Dermis blood vessel endothelial cell (primary cell): ENCODE data around the gene THADA. TPM values are rescaled to one million over a fixed set of nuclear protein-coding genes. Genes with fewer than 3 reads are reported as not detected.
A peak's percentile ranks its signal among the peaks of the same experiment; 100 is the strongest.
"Not testable (repeated sequence)": the region's sequence is repeated elsewhere in the genome, so short reads cannot be mapped to it uniquely, and the experiment has no call there.

Experiments used
- DNase-seq: peaks from one replicate; pipeline ENCODE4 v3.0.0; 2010
- total RNA-seq: library from RNA; depleted of rRNA; stranded (reverse); fragments of >200 nt; gene quantifications from 2 replicates; pipeline ENCODE4 v1.2.3, GENCODE V29; 2014

THADA gene
- total RNA-seq, 1 donor from 2014 or later: 26.9 TPM

- no peak for DNase-seq
These were observed 278.2 kb downstream of the THADA start for GRCh38 chr2:43317680-43318079.

DNA sequence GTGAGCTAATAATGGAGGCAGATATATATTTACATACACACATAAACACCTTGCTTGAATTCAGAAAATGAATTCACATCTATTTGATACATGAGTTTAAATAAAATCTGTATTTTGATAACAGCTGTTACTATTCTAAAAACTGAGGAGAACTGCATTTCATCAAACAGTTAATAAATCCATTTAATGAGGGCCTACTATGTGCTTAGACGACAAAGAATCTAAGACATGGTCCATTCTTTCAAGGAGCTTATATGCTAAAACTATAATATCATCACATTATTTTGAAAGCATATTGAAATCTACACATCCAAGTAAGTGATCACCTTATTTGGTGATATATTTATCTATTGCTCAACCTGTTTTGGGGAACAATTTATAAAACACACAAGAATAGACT, 278.6 kb downstream of the THADA start:
- DNase-seq: no peak

- no peak for DNase-seq
These were observed 280.4 kb downstream of the THADA start for GRCh38 chr2:43315482-43315881.

DNA sequence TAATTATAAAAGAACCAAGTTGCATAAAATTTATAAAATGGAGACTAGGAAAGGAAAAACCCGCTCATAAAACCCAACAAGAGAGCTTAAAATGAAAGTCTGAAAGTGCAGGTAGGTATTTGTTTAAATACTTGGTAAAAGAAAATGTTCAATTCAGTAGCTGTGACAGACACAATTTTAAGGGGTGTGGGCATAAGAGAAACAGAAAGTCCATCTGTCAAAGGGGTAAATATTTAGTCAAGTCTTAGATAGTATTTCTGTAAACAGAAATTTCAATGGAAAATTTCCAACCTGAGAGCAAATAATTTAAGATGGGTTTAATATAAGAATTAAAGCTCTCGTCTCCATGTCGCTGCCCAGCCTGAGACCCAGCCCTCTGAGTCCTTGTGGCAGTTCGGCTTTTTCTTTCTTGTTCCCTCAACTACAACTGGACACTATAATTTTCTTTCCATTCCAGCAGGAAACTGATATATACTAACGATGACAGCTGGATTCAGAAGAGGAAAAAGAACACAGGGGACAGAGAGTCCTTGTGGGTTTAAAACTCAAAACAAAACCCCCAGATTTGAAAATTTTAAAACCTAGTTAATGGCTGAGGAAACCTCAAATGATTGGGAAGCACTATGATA, 281.4 kb downstream of the THADA start:
- DNase-seq: no peak

GRCh38 chr2:43313642-43314017, 282.2 kb downstream of the THADA start:
- no peak for DNase-seq

DNA sequence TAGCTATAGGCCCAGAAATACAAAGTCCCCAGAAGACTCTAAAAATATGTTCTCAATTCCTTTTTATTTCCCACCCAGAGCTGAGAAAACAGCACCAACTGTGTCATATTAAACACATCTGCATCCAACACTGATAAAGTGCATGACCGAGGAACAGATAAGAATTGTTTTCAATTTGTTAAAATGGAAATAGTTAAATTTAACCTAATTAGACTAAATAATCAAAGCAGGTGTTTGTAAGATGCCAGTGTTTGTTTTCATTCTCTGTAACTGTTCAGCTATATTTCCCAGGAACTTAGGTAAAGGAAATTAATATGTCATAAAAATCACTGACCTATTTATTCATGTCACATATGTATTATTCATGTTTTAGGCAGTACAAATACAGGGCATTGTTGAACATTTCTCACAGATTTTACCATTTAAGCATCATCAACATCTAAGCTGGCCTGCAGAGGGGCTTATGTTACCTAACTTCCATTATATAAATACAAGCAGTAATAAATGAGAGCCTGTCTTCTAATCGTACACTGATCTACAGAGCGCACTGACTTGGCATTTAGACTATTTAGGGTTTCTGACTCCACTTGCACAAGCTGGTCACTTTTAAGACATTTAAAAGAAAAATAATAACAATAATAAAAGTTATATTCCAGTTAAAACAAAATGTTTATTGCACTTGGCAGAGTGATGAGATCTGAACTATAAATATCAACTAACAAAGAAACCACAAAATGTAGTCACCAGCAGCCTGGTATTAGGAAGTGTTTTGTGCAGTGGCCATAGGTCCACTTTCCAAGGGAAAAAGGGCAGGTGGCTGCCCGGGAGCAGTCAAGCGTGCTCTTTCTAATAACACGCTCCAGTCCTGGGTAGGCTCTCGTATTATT, 282.8 kb downstream of the THADA start:
- peak; percentile 26 for DNase-seq

DNA sequence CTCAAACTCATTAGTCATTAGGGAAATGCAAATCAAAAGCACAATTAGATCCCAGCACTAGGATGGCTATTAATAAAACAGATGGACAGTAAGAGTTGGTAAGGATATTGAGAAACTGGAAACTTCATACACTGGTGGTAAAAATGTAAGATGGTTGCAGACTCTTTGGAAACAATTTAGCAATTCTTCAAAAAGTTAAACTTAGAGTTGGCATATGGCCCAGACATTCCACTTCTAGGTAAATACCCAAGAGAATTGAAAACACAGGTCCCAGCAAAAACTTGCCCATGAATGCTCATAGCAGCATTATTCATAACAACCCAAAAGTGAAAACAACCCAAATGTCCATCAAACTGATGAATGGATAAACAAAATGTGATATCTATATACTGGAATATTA, 284.6 kb downstream of the THADA start:
- peak; percentile 53 for DNase-seq

GRCh38 chr2:43309935-43310334, 285.9 kb downstream of the THADA start:
- DNase-seq: no peak

- DNase-seq: no peak
These were observed 287.9 kb downstream of the THADA start for GRCh38 chr2:43307973-43308372.

- DNase-seq: no peak
These were observed 288.8 kb downstream of the THADA start for GRCh38 chr2:43307046-43307445.

GRCh38 chr2:43306197-43306596, 289.6 kb downstream of the THADA start:
- DNase-seq: no peak

DNA sequence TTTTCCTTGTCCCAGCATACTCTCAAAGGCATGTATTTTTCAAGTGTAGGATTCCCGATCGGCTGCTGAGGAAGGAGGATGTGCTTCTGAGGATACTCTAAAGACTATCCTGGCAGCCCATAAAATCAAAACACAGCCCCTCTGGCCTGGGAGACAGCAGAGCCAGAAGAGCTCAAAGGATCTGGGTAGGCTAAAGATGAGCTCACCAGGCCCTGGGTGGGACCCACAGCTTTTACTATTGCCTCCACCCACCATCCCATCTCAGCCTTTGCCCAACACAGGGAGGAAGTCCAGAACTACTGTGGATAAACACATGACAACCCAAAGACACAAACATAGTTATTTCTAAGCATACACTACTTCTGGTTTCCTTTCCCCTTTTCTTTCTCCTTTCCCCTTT, 290.3 kb downstream of the THADA start:
- DNase-seq: no peak

GRCh38 chr2:43305012-43305411, 290.8 kb downstream of the THADA start:
- DNase-seq: no peak

DNA sequence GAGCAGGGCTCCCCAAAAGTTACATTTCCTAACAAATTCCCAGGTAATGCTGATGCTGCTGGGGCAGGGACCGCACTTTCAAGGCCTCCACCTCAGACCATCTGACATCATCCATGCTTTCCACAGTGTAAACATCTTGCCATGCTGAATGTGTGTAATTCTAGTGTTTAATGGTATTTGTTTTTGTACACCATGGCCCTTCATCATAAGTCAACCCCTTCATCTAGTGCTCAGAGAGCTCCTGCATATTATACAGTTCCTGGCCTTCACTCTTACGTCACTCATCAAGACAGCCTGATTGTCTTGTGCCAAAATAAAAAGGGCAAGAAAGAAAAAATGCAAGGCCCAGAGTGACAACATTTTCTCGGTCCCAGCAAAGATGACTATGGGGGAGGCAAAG, 291.9 kb downstream of the THADA start:
- DNase-seq: no peak

- no peak for DNase-seq
These were observed 292.8 kb downstream of the THADA start for GRCh38 chr2:43302961-43303494.

DNA sequence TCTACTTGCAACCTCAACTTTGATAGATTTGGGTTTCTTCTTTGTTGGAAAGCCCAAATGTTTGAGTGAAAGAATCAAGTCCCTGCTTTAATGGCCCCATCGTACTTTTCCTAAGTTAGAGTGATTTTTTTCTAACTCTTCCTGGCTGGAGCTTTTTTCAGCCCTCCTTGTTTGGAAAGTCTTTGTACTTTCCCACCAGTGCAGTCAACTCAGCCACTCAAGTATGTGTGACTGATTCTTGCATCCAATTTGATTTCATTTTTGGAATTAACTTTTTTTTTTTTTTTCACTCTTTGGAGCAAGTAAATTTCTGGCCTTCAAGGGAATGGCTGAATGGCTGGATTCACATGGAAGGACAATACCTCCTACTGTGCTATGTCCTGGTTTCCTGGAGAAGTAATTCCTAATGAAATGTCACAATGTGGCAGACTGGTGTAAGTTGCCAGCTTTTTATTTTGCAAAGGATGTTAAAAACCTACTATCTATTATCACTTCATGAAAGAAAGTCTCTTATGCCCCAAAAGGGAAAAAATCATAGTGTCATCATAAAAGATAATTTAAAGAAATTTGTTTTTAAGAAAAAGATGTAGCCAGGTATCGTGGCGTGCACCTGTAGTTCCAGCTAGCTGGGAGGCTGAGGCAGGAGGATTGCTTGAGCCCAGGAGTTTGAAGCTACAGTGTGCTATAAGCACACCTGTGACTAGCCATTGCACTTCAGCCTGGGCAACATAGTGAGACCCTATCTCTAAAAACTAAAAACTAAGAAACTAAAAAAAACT, 293.5 kb downstream of the THADA start:
- DNase-seq: no peak

DNA sequence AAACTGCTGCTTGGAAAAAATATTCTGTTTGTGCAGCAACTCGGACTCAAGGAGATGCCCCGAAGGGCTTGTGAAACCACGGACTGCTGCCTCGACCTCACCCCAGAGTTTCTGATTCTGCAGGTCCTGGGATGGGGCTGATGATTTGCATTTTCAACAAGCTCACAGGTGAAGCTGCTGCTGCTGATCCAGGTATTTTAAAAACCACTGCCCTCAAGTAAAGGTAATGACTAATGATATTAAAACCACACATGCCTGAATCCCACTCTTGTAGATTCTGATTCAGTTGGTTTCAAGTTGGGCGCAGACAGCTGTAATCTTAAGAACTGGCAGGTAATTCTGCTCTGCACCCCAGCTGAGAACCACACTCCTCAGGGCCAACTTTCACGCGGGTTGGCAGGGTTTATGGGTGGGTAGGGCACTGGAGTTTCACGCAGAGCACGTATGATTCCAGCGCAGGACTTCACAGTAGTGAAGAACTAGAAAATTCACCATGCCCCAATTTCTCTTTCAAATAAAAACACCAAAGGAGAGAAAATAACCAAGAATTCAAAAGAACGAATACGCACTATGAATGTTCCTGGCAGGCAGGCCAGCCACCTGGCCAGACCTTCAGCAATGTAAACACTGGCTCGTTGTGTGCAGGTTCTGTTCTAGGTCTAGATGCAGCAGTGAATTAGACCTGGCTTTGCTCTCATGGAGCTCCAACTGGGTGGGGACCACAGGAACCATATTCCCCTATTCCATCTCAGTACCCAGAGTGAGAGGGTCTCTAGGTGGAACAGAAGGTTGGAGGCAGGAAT, 294.9 kb downstream of the THADA start:
- DNase-seq: no peak

DNA sequence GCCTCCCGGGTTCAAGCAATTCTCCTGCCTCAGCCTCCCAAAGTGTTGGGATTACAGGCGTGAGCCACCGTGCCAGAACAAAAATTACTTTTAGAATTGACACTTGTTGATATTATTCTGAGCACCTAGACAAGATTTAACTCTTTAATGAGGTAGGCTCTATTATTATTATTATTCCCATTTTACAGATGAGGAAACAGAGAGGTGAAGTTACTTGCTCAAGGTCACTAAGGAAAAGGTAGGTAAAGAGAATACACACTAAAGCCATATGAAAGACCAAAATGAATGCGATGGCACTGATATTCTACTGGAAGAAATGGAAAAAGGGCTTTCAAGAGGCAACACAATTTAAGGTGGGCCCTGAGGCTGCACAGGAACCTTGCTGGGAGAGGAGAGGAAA, 295.6 kb downstream of the THADA start:
- DNase-seq: no peak

DNA sequence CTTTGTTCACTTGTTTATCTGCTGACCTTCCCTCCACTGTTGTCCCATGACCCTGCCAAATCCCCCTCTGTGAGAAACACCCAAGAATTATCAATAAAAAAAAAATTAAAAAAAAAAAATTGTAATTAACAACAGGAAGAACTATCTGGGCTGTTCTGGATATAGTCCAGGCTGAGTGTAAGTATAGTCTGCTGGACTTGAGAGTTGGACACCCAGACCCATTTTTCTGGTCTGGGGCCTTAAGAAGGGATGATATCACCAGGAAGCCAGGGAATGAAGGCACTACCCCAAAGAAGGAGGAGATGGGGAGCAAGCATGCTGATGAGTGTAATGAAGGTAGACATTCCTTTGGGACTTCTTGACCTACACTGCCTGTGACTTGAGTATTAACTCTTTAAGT, 297.3 kb downstream of the THADA start:
- DNase-seq: no peak

GRCh38 chr2:43297740-43298139, 298.1 kb downstream of the THADA start:
- DNase-seq: not testable (repeated sequence)

DNA sequence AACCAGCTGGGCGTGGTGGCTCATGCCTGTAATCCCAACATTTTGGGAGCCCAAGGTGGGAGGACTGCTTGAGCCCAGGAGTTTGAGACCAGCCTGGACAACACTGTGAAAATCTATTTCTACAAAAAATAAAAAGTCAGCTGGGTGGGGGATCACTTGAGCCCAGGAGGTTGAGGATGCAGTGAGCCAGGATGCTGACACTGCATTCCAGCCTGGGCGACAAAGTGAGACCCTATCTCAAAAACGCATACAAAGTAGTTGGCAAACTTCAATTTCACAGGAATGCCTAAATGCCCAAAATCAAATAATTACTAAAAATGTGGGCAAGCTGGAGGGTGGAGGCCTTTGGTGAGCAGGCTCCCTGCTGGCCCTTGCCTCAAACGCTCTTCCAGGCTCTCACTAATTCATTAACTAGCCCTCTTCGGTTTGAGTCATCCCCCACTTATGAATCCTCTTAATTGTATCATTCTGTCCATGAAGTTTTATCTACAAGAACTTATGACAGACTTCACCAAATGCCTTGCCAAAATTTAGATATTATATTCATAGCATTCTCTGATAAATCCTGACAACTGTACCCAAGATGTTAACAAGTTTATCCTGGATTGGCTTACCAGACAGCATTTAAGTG, 300.8 kb downstream of the THADA start:
- no peak for DNase-seq
